VCaP (cell line): Measurements from ENCODE around the gene JAM3.

Experiments
- H3K27ac ChIP-seq: fragments of 450-650 bp; 2 replicates; pipeline ENCODE4 v1.5.1; 2017
- CTCF ChIP-seq: fragments of 450-650 bp; conservative IDR thresholded peaks from 2 replicates; pipeline ENCODE4 v1.5.1; 2017; ENCODE audit warnings: mild to moderate bottlenecking, moderate library complexity

Gene JAM3

GRCh38 chr11:134026655-134027343, 42.1 kb upstream of the JAM3 start:
- H3K27ac ChIP-seq, result no peak overlapping the region

DNA sequence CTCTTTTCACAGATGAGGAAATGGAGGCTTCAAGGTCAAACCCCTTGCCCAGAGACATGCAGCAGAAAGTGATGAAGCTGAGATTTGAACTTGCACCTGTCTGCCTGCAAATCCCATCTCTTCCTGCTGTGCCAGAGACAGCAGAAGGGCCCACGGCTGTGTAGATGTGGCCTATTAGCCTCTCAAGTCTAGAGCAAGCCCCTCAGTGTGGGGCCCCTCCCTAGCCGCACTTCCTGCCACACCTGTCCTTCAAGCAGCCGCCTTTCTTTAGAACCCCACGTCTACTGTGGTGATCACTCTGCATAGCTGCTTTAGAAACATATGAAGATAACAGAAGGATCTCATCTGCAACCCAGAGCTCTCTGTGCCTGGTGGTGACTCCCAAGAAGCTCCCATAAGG, 41.2 kb upstream of the JAM3 start:
- TF ChIP-seq CTCF, result no peak
- no peak overlapping the region for H3K27ac ChIP-seq

More at GRCh38 chr11:134026655-134027343, 42.1 kb upstream of the JAM3 start:
- TF ChIP-seq CTCF, result no peak

GRCh38 chr11:134028368-134028920, 40.4 kb upstream of the JAM3 start:
- H3K27ac ChIP-seq, result no peak overlapping the region
- no peak for TF ChIP-seq CTCF

DNA sequence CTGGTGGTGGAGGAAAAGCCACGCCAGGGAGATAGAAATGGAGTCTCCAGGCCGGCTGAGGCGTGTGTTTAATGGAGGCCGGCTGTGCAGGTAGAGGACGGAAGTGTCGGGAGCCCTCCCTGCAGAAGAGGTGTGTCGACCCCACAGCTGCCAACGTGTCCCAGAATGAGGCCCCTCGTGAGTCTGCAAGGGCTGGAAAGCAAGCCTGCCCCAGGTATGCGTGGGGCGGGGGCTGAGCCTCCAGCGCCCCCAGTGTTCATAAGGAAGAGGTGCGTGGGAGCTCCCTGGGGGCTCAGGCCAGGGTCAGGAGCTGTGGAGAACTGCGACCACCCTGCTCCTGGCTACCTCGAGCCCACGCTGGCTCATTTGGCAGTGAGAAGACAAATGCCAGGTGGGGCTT, 38.0 kb upstream of the JAM3 start:
- H3K27ac ChIP-seq, result no peak overlapping the region
- peak; percentile 16; the same call in 1 of the 2 replicates for TF ChIP-seq CTCF

DNA sequence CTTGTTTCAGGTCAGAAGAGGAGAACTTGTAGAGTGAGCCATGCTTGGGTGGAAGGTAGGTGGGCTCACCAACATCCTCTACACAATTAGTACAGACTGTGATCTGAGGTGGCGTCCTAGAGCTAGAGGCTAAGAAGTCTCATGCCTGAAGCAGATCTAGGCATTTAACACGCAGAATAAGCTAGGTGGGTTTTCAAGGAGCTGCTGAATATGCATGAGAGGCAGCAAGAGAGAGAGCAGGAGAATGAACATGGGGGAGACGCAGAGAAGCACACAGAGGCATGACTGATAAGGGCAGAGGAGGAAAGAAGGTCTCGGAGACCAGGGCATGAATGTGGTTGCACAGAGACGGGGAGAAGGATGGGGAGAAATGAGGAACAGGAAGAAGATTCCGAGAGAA, 36.8 kb upstream of the JAM3 start:
- no peak for TF ChIP-seq CTCF
- no peak overlapping the region for H3K27ac ChIP-seq

- TF ChIP-seq CTCF, result no peak
- H3K27ac ChIP-seq, result no peak overlapping the region; the same call in 1 of the 2 replicates
These were observed 36.3 kb upstream of the JAM3 start for GRCh38 chr11:134032501-134033091.

- peak overlapping the region; percentile 73 for H3K27ac ChIP-seq
- TF ChIP-seq CTCF, result no peak
These were observed 35.6 kb upstream of the JAM3 start for GRCh38 chr11:134033276-134033675.
